Colon (tissue), 2 donors: Measurements from ENCODE around the gene KIFC1.

Source experiments
- FAIRE-seq: peaks from 2 replicates; lab custom pipeline; 2012; peaks lifted over from hg19 to GRCh38; lab: Jason Lieb, UNC
- donor health status: control.
- donor health status: control.

Gene KIFC1

GRCh38 chr6:33441457-33441856 is 49.8 kb downstream of the KIFC1 start:
- FAIRE-seq = no peak

GRCh38 chr6:33442283-33442682 is 50.7 kb downstream of the KIFC1 start:
- no peak for FAIRE-seq

- no peak for FAIRE-seq
Measured at GRCh38 chr6:33443025-33443424, 51.4 kb downstream of the KIFC1 start.

- FAIRE-seq = no peak
Measured at GRCh38 chr6:33443619-33444504, 52.2 kb downstream of the KIFC1 start.

- FAIRE-seq = no peak
Measured at GRCh38 chr6:33445119-33445603, 53.5 kb downstream of the KIFC1 start.

- FAIRE-seq = no peak
Measured at GRCh38 chr6:33446356-33446755, 54.7 kb downstream of the KIFC1 start.

GRCh38 chr6:33450434-33450833 is 58.8 kb downstream of the KIFC1 start:
- no peak for FAIRE-seq

- FAIRE-seq = no peak
Measured at GRCh38 chr6:33451606-33452005, 60.0 kb downstream of the KIFC1 start.

- no peak for FAIRE-seq
Measured at GRCh38 chr6:33452496-33452895, 60.9 kb downstream of the KIFC1 start.

GRCh38 chr6:33453393-33454008 is 61.9 kb downstream of the KIFC1 start:
- no peak for FAIRE-seq

GRCh38 chr6:33454009-33454946 is 62.7 kb downstream of the KIFC1 start, which contains the start of gene ZBTB9:
Gene ZBTB9 (plus strand): TSS chr6:33454576. CDS start chr6:33455101, 525 bp downstream.
- no peak for FAIRE-seq

GRCh38 chr6:33455051-33455450 is 63.4 kb downstream of the KIFC1 start:
- FAIRE-seq = no peak

GRCh38 chr6:33456156-33456555 is 64.5 kb downstream of the KIFC1 start:
- no peak for FAIRE-seq

- FAIRE-seq = no peak
Measured at GRCh38 chr6:33458676-33459075, 67.1 kb downstream of the KIFC1 start.

- no peak for FAIRE-seq
Measured at GRCh38 chr6:33459226-33459625, 67.6 kb downstream of the KIFC1 start.
